GM23338 (cell line): ENCODE data around the gene SYNDIG1.

ENCODE experiments used
- CREB1 ChIP-seq: fragments of 250-450 bp; sonication (Bioruptor Pico); IDR thresholded peaks from 2 replicates; pipeline ENCODE4 v1.5.0; 2020; ENCODE audit warnings: low read depth, mild to moderate bottlenecking, moderate library complexity
- CTCF ChIP-seq, 2 experiments: fragments of 200-600 bp in 1 of 2; sonication (generic) in 1 of 2; conservative IDR thresholded peaks; 2 replicates each; pipeline versions ENCODE4 v1.5.1 to v1.6.1; 2016 to 2017; ENCODE audit warnings: antibody characterized with exemption in 2 of 2, low read depth in 2 of 2, mild to moderate bottlenecking in 2 of 2, moderate library complexity in 1 of 2
- EZH2 ChIP-seq: fragments of 200-600 bp; sonication (generic); IDR thresholded peaks from one replicate; pipeline ENCODE4 v1.8.0; 2017; ENCODE audit warnings: antibody characterized with exemption, mild to moderate bottlenecking, low read depth; ENCODE audit not compliant: unreplicated experiment
- JUNB ChIP-seq: IDR thresholded peaks from one replicate; pipeline ENCODE4 v1.6.1; 2016; ENCODE audit warnings: antibody characterized with exemption; ENCODE audit not compliant: unreplicated experiment

DNA sequence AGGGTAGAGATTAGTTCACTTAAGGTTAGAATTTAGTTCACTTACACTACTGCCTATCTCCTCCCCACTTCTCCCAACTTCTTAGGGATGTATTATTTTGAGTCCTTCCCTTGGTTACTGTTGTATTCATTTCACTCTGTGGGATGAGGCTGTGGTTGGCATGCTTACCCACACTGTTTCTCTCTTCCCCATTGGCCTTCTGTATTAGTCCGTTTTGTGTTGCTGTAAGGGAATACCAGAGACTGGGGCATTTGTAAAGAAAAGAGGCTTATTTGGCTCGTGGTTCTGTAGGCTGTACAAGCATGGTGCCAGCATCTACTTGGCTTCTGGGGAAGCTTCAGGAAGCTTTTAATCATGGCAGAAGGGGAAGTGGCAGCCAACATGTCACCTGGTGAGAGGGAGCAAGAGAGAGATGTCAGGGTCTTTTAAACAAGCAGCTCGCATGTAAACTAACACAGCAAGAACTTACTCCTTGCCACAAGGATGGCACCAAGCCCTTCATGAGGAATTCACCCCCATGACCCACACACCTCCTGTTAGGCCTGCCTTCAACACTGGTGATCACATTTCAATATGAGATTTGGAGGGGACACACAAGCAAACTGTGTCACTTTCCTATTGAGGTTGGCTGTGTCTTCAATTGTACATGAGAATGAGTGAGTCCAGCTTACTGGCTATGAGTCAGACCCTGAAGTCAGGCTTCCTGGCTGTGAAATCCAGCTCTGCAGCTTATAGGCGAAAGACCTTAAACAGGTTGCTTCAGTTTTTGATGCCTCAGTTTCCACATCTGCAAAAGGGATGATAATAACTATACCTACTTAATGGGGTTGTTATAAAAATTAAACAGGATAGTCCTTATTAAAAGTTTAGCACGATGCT is 53.3 kb downstream of the SYNDIG1 start:
- TF ChIP-seq CTCF (conservative IDR thresholded peaks at IDR 0.05; ENCODE audit: low read depth in 2 of 2) (no peak), JUNB (no peak), EZH2 (no peak), CREB1 (CRISPR knock-in tag) (no peak)
